ENCODE results near the gene APBA1.

The APBA1 gene

GRCh38 chr9:69671879-69672595, at the start of gene APBA1:
APBA1 (minus strand) TSS chr9:69672371.
- DNase-seq = peak; percentile 88

GRCh38 chr9:69719983-69720382, 47.8 kb upstream of the APBA1 start:
- DNase-seq = no peak

GRCh38 chr9:69719367-69719766, 47.2 kb upstream of the APBA1 start:
- DNase-seq = no peak

GRCh38 chr9:69718218-69718617, 46.0 kb upstream of the APBA1 start:
- no peak for DNase-seq

- DNase-seq = no peak
Observed at GRCh38 chr9:69715825-69716224, 43.7 kb upstream of the APBA1 start.

GRCh38 chr9:69715096-69715495, 42.9 kb upstream of the APBA1 start:
- no peak for DNase-seq

- DNase-seq = no peak
Observed at GRCh38 chr9:69697475-69697874, 25.3 kb upstream of the APBA1 start.

GRCh38 chr9:69696802-69697201, 24.6 kb upstream of the APBA1 start:
- DNase-seq = no peak

GRCh38 chr9:69689991-69690538, 17.9 kb upstream of the APBA1 start:
- no peak for DNase-seq

- no peak for DNase-seq
Observed at GRCh38 chr9:69683927-69684326, 11.8 kb upstream of the APBA1 start.

- DNase-seq = no peak
Observed at GRCh38 chr9:69678843-69679538, 6.8 kb upstream of the APBA1 start.

- no peak for DNase-seq
Observed at GRCh38 chr9:69677931-69678330, 5.8 kb upstream of the APBA1 start.

GRCh38 chr9:69675563-69675962, 3.4 kb upstream of the APBA1 start:
- no peak for DNase-seq

- DNase-seq = no peak
Observed at GRCh38 chr9:69674716-69675438, 2.7 kb upstream of the APBA1 start.

GRCh38 chr9:69674112-69674685, 2.0 kb upstream of the APBA1 start:
- no peak for DNase-seq

GRCh38 chr9:69673311-69673640, 1.1 kb upstream of the APBA1 start:
- DNase-seq = no peak

- DNase-seq = peak; percentile 91
Observed at GRCh38 chr9:69672596-69673310, 582 bp upstream of the APBA1 start.

- peak; percentile 43 for DNase-seq
Observed at GRCh38 chr9:69671311-69671878, 776 bp downstream of the APBA1 start.

GRCh38 chr9:69667306-69667705, 4.9 kb downstream of the APBA1 start:
- DNase-seq = no peak

GRCh38 chr9:69660304-69660703, 11.9 kb downstream of the APBA1 start:
- no peak for DNase-seq

GRCh38 chr9:69658987-69659675, 13.0 kb downstream of the APBA1 start:
- DNase-seq = no peak

- DNase-seq = no peak
Observed at GRCh38 chr9:69657269-69657668, 14.9 kb downstream of the APBA1 start.
